HCT116 (cell line): ENCODE results near the gene SPDYE2. TPM values are rescaled to one million over a fixed set of nuclear protein-coding genes. Genes with fewer than 3 reads are reported as not detected.
"Not testable (repeated sequence)": the region's sequence is repeated elsewhere in the genome, so short reads cannot be mapped to it uniquely, and the experiment has no call there.

ENCODE experiments used
- ATAC-seq: fragments of 200-7000 bp; cut with Tn5 transposase; 2 replicates; pipeline ENCODE4 v1.9.1; 2020; ENCODE audit warnings: mild to moderate bottlenecking, moderate library complexity
- Bru-seq: library from RNA; stranded (reverse); fragments of 400-500 nt; gene quantifications from one replicate; lab custom pipeline; 2021; lab: Mats Ljungman, UMichigan
- BruChase-seq, 2 experiments: library from RNA; stranded (reverse); fragments of 400-500 nt; gene quantifications; one replicate each; lab custom pipeline; 2021; lab: Mats Ljungman, UMichigan
- BruUV-seq: library from RNA; stranded (reverse); fragments of 400-500 nt; replicated peaks from 2 replicates; lab custom pipeline; 2021; lab: Mats Ljungman, UMichigan
- CTCF ChIA-PET: fragments of 300-600 bp; sonication (Branson Sonifier 250); formaldehyde crosslinking; loops from one replicate; lab custom pipeline; 2021; ENCODE audit warnings: antibody characterized with exemption; lab: Charles Lee
- POLR2A ChIA-PET: fragments of 300-600, 350-600 bp; sonication (Branson Sonifier 250); formaldehyde crosslinking; loops from one replicate; lab custom pipeline; 2021; ENCODE audit warnings: antibody characterized with exemption; lab: Charles Lee
- RAD21 ChIA-PET, 2 experiments: fragments of 300-600 bp; sonication (Branson Sonifier 250); formaldehyde crosslinking; loops; one replicate each; lab custom pipeline; 2023; ENCODE audit warnings: low total read pairs in 2 of 2; ENCODE audit not compliant: uncharacterized antibody in 2 of 2, unreplicated experiment in 2 of 2, low non-redundant PET in 1 of 2; lab: Charles Lee
- DNase-seq: peaks from one replicate; pipeline ENCODE4 v3.0.0-alpha.2; 2010; ENCODE audit warnings: low read depth, low spot score
- H2AFZ ChIP-seq: fragments of 200-600 bp; shearing (Covaris generic), sonication (generic); 2 replicates; pipeline ENCODE4 v1.6.1; 2017; ENCODE audit warnings: low read depth, mixed run types, mixed read lengths, antibody characterized with exemption, low read length; ENCODE audit not compliant: poor library complexity, severe bottlenecking
- H3K27ac ChIP-seq: 2 replicates; pipeline ENCODE4 v1.5.1; 2012; ENCODE audit warnings: low read depth, low read length
- H3K27me3 ChIP-seq: fragments of 200-600 bp; sonication (generic); 2 replicates; pipeline ENCODE4 v1.6.1; 2016; ENCODE audit warnings: mixed run types, low read length, mixed read lengths; ENCODE audit not compliant: insufficient read depth
- H3K36me3 ChIP-seq, 2 experiments: fragments of 200-500 bp in 1 of 2; fragments of 200-600 bp in 1 of 2; sonication (Bioruptor generic) in 1 of 2; sonication (generic) in 1 of 2; 2 replicates each; pipeline versions ENCODE4 v1.5.1 to v1.6.1; 2014 to 2016; ENCODE audit warnings: low read length in 2 of 2, inconsistent platforms in 1 of 2, mixed read lengths in 1 of 2, mixed run types in 1 of 2; ENCODE audit not compliant: insufficient read depth in 2 of 2, control insufficient read depth in 1 of 2
- H3K4me1 ChIP-seq, 2 experiments: fragments of 200-600 bp in 1 of 2; sonication (generic) in 1 of 2; 2 replicates each; pipeline versions ENCODE4 v1.5.1 to v1.6.1; 2012 to 2017; ENCODE audit warnings: low read length in 2 of 2, inconsistent platforms in 1 of 2, mild to moderate bottlenecking in 1 of 2, mixed read lengths in 1 of 2, mixed run types in 1 of 2, moderate library complexity in 1 of 2; ENCODE audit not compliant: insufficient read depth in 2 of 2, control insufficient read depth in 1 of 2
- H3K4me2 ChIP-seq: fragments of 200-600 bp; sonication (generic); 2 replicates; pipeline ENCODE4 v1.6.1; 2017; ENCODE audit warnings: mixed run types, low read length, mixed read lengths
- H3K4me3 ChIP-seq, 2 experiments: fragments of 200-600 bp in 1 of 2; sonication (generic) in 1 of 2; replicated peaks in 1 of 2; 2 replicates each; pipeline ENCODE4 v1.5.1; 2011 to 2016; ENCODE audit warnings: low read length in 2 of 2, control low read depth in 1 of 2, low read depth in 1 of 2, mild to moderate bottlenecking in 1 of 2, mixed read lengths in 1 of 2, mixed run types in 1 of 2
- H3K79me2 ChIP-seq: fragments of 200-600 bp; sonication (generic); 2 replicates; pipeline ENCODE4 v1.6.1; 2017; ENCODE audit warnings: mild to moderate bottlenecking, mixed run types, low read length, moderate library complexity, mixed read lengths; ENCODE audit not compliant: insufficient read depth
- H3K9ac ChIP-seq: fragments of 200-600 bp; sonication (generic); 2 replicates; pipeline ENCODE4 v1.6.1; 2016; ENCODE audit warnings: low read length, mixed read lengths
- H3K9me2 ChIP-seq: fragments of 200-600 bp; sonication (generic), shearing (Covaris generic); 2 replicates; pipeline ENCODE4 v1.6.1; 2017; ENCODE audit warnings: mixed run types, mild to moderate bottlenecking, moderate library complexity; ENCODE audit not compliant: insufficient read depth
- H3K9me3 ChIP-seq, 2 experiments: fragments of 200-500 bp in 1 of 2; fragments of 200-600 bp in 1 of 2; sonication (Bioruptor generic) in 1 of 2; sonication (generic) in 1 of 2; 2 replicates each; pipeline ENCODE4 v1.6.1; 2014 to 2017; ENCODE audit warnings: low read length in 2 of 2, mixed read lengths in 2 of 2, inconsistent platforms in 1 of 2, low read depth in 1 of 2, mild to moderate bottlenecking in 1 of 2, mixed run types in 1 of 2, moderate library complexity in 1 of 2; ENCODE audit not compliant: control insufficient read depth in 1 of 2, insufficient read depth in 1 of 2
- H4K20me1 ChIP-seq: fragments of 200-600 bp; sonication (generic), shearing (Covaris generic); 2 replicates; pipeline ENCODE4 v1.6.1; 2017; ENCODE audit warnings: mixed run types, mild to moderate bottlenecking, moderate library complexity; ENCODE audit not compliant: insufficient read depth
- intact Hi-C: fragments of 100-400 bp; cut with micrococcal nuclease; formaldehyde crosslinking; loops from 2 replicates; pipeline ENCODE4 v1.10.0; 2022
- long read RNA-seq: library from polyadenylated mRNA; unstranded; transcript quantifications from one replicate; pipeline ENCODE4 v2.0.0, GENCODE V29; 2021; ENCODE audit not compliant: unreplicated experiment
- polyA plus RNA-seq: library from polyadenylated mRNA; unstranded; fragments of >200 nt; gene quantifications from 2 replicates; pipeline ENCODE4 v1.2.1, GENCODE V29; 2012; ENCODE audit warnings: missing spikeins
- total RNA-seq: library from RNA; stranded (reverse); gene quantifications from one replicate; pipeline ENCODE4 v1.2.1, GENCODE V29; 2021; ENCODE audit not compliant: unreplicated experiment

Gene SPDYE2
- total RNA-seq (not detected), Bru-seq, nascent RNA (not detected), BruChase-seq, experiment 1, labeled RNA remaining after a 6-hour chase (not detected), BruChase-seq, experiment 2, labeled RNA remaining after a 2-hour chase (percentile 7 among the genes with signal in this experiment)
- polyA plus RNA-seq = 0.12 and 1.2 TPM in 2 replicates
- long read RNA-seq, partial matches to known transcripts = 0 of 7 reads
- long read RNA-seq, other reads (novel, unspliced or antisense) = 7 of 7 reads

GRCh38 chr7:102550808-102551422 is at the start of gene SPDYE2:
TSS of gene SPDYE2 (plus strand) at chr7:102551226. CDS start at chr7:102553256, 2,030 bp downstream.
- DNase-seq, ATAC-seq, H2AFZ ChIP-seq, H3K27ac ChIP-seq, H3K9ac ChIP-seq, RAD21 ChIA-PET, H3K36me3 ChIP-seq, CTCF ChIA-PET, H3K9me3 ChIP-seq, H3K27me3 ChIP-seq, POLR2A ChIA-PET, H4K20me1 ChIP-seq, H3K4me2 ChIP-seq, H3K4me1 ChIP-seq, H3K79me2 ChIP-seq, H3K9me2 ChIP-seq, intact Hi-C loops, H3K4me3 ChIP-seq: not testable (repeated sequence)
- BruUV-seq = TSS peak; percentile 40

- CTCF ChIA-PET, H3K36me3 ChIP-seq, H3K27me3 ChIP-seq, H3K9me2 ChIP-seq, ATAC-seq, H4K20me1 ChIP-seq, RAD21 ChIA-PET, H3K4me3 ChIP-seq, H3K9me3 ChIP-seq, POLR2A ChIA-PET, DNase-seq, H3K9ac ChIP-seq, BruUV-seq, H2AFZ ChIP-seq, H3K79me2 ChIP-seq, intact Hi-C loops, H3K4me1 ChIP-seq, H3K27ac ChIP-seq, H3K4me2 ChIP-seq: not testable (repeated sequence)
Measured at GRCh38 chr7:102503141-102503540, 47.9 kb upstream of the SPDYE2 start.

GRCh38 chr7:102505298-102506185 is 45.5 kb upstream of the SPDYE2 start:
- H2AFZ ChIP-seq, H4K20me1 ChIP-seq, intact Hi-C loops, POLR2A ChIA-PET, DNase-seq, RAD21 ChIA-PET, H3K9me3 ChIP-seq, H3K4me3 ChIP-seq, H3K9ac ChIP-seq, H3K79me2 ChIP-seq, H3K9me2 ChIP-seq, H3K36me3 ChIP-seq, H3K27me3 ChIP-seq, CTCF ChIA-PET, H3K4me1 ChIP-seq: not testable (repeated sequence)
- H3K27ac ChIP-seq = peak overlapping the region; percentile 50
- BruUV-seq = TSS peak; percentile 88
- peak overlapping the region; percentile 41 for H3K4me2 ChIP-seq
- peak; percentile 91 for ATAC-seq

- H3K79me2 ChIP-seq, RAD21 ChIA-PET, H3K9ac ChIP-seq, CTCF ChIA-PET, H3K9me2 ChIP-seq, POLR2A ChIA-PET, DNase-seq, H3K4me1 ChIP-seq, H3K27ac ChIP-seq, intact Hi-C loops, H4K20me1 ChIP-seq, ATAC-seq, H3K4me2 ChIP-seq, H3K4me3 ChIP-seq, H3K36me3 ChIP-seq, BruUV-seq, H3K9me3 ChIP-seq, H2AFZ ChIP-seq, H3K27me3 ChIP-seq: not testable (repeated sequence)
Measured at GRCh38 chr7:102507410-102508088, 43.5 kb upstream of the SPDYE2 start.
